22Rv1 (cell line): Measurements from ENCODE around the gene KCNN2.

Experiments used
- CTCF ChIP-seq: fragments of 450-650 bp; IDR thresholded peaks from 2 replicates; pipeline ENCODE4 v1.5.1; 2017; ENCODE audit warnings: mild to moderate bottlenecking
- ZFX ChIP-seq: fragments of 450-650 bp; IDR thresholded peaks from 2 replicates; pipeline ENCODE4 v1.6.1; 2017; ENCODE audit warnings: antibody characterized with exemption, borderline replicate concordance

GRCh38 chr5:114367029-114367428 is 5.2 kb downstream of the KCNN2 start:
- TF ChIP-seq CTCF (no peak), ZFX (no peak)
